Osteoblast (primary cell): ENCODE results near the gene NCF2. TPM values are rescaled to one million over a fixed set of nuclear protein-coding genes. Genes with fewer than 3 reads are reported as not detected.

Experiments
- DNase-seq: peaks from one replicate; pipeline ENCODE4 v3.0.0; 2011; ENCODE audit warnings: low spot score, mixed read lengths; ENCODE audit not compliant: insufficient read length; ENCODE audit errors: missing footprints
- H2AFZ ChIP-seq: 2 replicates; pipeline ENCODE4 v1.6.0; 2011; ENCODE audit warnings: mild to moderate bottlenecking, low read length
- H3K27ac ChIP-seq: 2 replicates; pipeline ENCODE4 v1.5.1; 2011; ENCODE audit warnings: mild to moderate bottlenecking, low read depth, low read length, moderate library complexity
- H3K27me3 ChIP-seq: 2 replicates; pipeline ENCODE4 v1.6.0; 2012; ENCODE audit warnings: mild to moderate bottlenecking, control low read depth, inconsistent platforms, low read length, moderate library complexity; ENCODE audit not compliant: insufficient read depth
- H3K36me3 ChIP-seq: 2 replicates; pipeline ENCODE4 v1.5.1; 2011; ENCODE audit warnings: mild to moderate bottlenecking, low read length, control low read depth, moderate library complexity; ENCODE audit not compliant: insufficient read depth
- H3K4me1 ChIP-seq: 2 replicates; pipeline ENCODE4 v1.5.1; 2011; ENCODE audit warnings: mild to moderate bottlenecking, low read length, control low read depth, moderate library complexity; ENCODE audit not compliant: insufficient read depth
- H3K4me2 ChIP-seq: 2 replicates; pipeline ENCODE4 v1.6.0; 2011; ENCODE audit warnings: mild to moderate bottlenecking, low read length; ENCODE audit not compliant: insufficient read depth
- H3K4me3 ChIP-seq: fragments of 200-600 bp; sonication (generic); 3 replicates; pipeline ENCODE4 v1.5.1; 2012; ENCODE audit warnings: mild to moderate bottlenecking, low read length, inconsistent platforms; ENCODE audit not compliant: insufficient read depth
- H3K79me2 ChIP-seq: 2 replicates; pipeline ENCODE4 v1.6.0; 2012; ENCODE audit warnings: mild to moderate bottlenecking, low read length, control low read depth, inconsistent platforms; ENCODE audit not compliant: insufficient read depth
- H3K9me3 ChIP-seq: 2 replicates; pipeline ENCODE4 v1.5.1; 2011; ENCODE audit warnings: low read depth, low read length, control low read depth
- H4K20me1 ChIP-seq: 2 replicates; pipeline ENCODE4 v1.6.0; 2012; ENCODE audit warnings: mild to moderate bottlenecking, low read length, control low read depth; ENCODE audit not compliant: insufficient read depth
- total RNA-seq: library from RNA; depleted of rRNA; stranded (reverse); fragments of >200 nt; gene quantifications from 2 replicates; pipeline ENCODE4 v1.2.3, GENCODE V29; 2012
- TF ChIP-seq, protein P1 (sequence below): IDR thresholded peaks from 2 replicates; pipeline ENCODE4 v1.5.1; 2011; ENCODE audit warnings: mild to moderate bottlenecking, low read depth, low read length, moderate library complexity; ENCODE audit errors: extremely low read depth

The NCF2 gene
- total RNA-seq, 1 donor, result 2.2 TPM

GRCh38 chr1:183514235-183514634 lies 76.0 kb downstream of the NCF2 start:
- H3K4me2 ChIP-seq, result no peak overlapping the region
- H3K27me3 ChIP-seq, result no peaks in the 10 kb centered on the region
- peaks cover 28% of the 10 kb centered on the region for H3K4me1 ChIP-seq
- H3K9me3 ChIP-seq, result no peaks in the 10 kb centered on the region
- H2AFZ ChIP-seq, result no peak overlapping the region
- peaks cover 3% of the 10 kb centered on the region for H4K20me1 ChIP-seq
- TF ChIP-seq, protein P1, sequence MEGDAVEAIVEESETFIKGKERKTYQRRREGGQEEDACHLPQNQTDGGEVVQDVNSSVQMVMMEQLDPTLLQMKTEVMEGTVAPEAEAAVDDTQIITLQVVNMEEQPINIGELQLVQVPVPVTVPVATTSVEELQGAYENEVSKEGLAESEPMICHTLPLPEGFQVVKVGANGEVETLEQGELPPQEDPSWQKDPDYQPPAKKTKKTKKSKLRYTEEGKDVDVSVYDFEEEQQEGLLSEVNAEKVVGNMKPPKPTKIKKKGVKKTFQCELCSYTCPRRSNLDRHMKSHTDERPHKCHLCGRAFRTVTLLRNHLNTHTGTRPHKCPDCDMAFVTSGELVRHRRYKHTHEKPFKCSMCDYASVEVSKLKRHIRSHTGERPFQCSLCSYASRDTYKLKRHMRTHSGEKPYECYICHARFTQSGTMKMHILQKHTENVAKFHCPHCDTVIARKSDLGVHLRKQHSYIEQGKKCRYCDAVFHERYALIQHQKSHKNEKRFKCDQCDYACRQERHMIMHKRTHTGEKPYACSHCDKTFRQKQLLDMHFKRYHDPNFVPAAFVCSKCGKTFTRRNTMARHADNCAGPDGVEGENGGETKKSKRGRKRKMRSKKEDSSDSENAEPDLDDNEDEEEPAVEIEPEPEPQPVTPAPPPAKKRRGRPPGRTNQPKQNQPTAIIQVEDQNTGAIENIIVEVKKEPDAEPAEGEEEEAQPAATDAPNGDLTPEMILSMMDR, result no peak
- H3K79me2 ChIP-seq, result peaks cover 33% of the 10 kb centered on the region
- peak overlapping the region; percentile 41 for H3K27ac ChIP-seq
- DNase-seq, result no peak
- H3K4me3 ChIP-seq, result no peak overlapping the region
- H3K36me3 ChIP-seq, result peaks cover 7% of the 10 kb centered on the region

- Histone ChIP-seq H3K9me3 (no peaks in the 10 kb centered on the region), H4K20me1 (peaks cover 7% of the 10 kb centered on the region), H3K27ac (no peak overlapping the region), H3K4me3 (no peak overlapping the region), H2AFZ (no peak overlapping the region), H3K4me1 (peaks cover 20% of the 10 kb centered on the region), H3K27me3 (no peaks in the 10 kb centered on the region), H3K36me3 (peaks cover under 1% of the 10 kb centered on the region), H3K79me2 (peaks cover 47% of the 10 kb centered on the region), H3K4me2 (no peak overlapping the region)
- TF ChIP-seq, protein P1, result no peak
- no peak for DNase-seq
Measured at GRCh38 chr1:183512450-183512849, 77.8 kb downstream of the NCF2 start.

DNA sequence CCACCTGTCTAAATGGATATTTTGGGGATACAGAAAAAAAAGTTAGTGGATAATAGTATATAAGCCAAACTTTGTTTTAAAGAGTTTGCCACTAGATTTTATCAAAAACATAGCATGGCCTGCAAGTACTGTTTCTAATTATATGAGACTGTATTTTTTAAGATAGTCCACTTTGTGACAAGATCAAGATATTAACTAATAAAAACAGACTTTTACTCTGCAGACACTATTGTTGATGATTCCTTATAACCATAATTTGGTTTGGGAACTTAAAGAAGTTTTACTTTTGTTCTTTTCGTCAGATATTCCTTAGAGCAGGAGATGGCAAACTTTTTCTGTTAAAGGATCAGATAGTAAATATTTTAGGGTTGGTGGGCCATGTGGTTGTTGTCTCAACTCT lies 81.6 kb downstream of the NCF2 start:
- no peak overlapping the region for H3K4me2 ChIP-seq
- H3K79me2 ChIP-seq, result peaks cover 69% of the 10 kb centered on the region

GRCh38 chr1:183506561-183506960 lies 83.7 kb downstream of the NCF2 start:
- Histone ChIP-seq H3K27ac (peak overlapping the region; percentile 14), H2AFZ (no peak overlapping the region), H3K27me3 (no peaks in the 10 kb centered on the region), H3K36me3 (no peaks in the 10 kb centered on the region), H3K9me3 (no peaks in the 10 kb centered on the region), H3K4me1 (peaks cover 14% of the 10 kb centered on the region), H4K20me1 (peaks cover 30% of the 10 kb centered on the region), H3K79me2 (peaks cover 80% of the 10 kb centered on the region), H3K4me3 (no peak overlapping the region), H3K4me2 (peak overlapping the region; percentile 28)
- peak; percentile 35 for DNase-seq
- TF ChIP-seq, protein P1, result no peak

More for the DNA sequence above, 81.6 kb downstream of the NCF2 start:
- no peak for DNase-seq
- no peaks in the 10 kb centered on the region for H3K9me3 ChIP-seq
- no peak overlapping the region for H3K27ac ChIP-seq
- peaks cover 24% of the 10 kb centered on the region for H4K20me1 ChIP-seq
- H3K36me3 ChIP-seq, result no peaks in the 10 kb centered on the region
- H3K4me3 ChIP-seq, result no peak overlapping the region
- TF ChIP-seq, protein P1, result no peak
- H3K27me3 ChIP-seq, result no peaks in the 10 kb centered on the region
- peaks cover 14% of the 10 kb centered on the region for H3K4me1 ChIP-seq
- no peak overlapping the region for H2AFZ ChIP-seq

Other genes with a start within 250 kb of the NCF2 start
- 2.5 and 5.6 TPM in 2 replicates for gene NMNAT2, start 172.1 kb downstream of the NCF2 start, total RNA-seq
- 25.0 TPM in 2 replicates for gene SMG7, start 118.0 kb downstream of the NCF2 start, total RNA-seq
- 156 and 157 TPM in 2 replicates for gene ARPC5, start 45.3 kb upstream of the NCF2 start, total RNA-seq
- gene APOBEC4, start 62.9 kb upstream of the NCF2 start, total RNA-seq, result under 0.01 TPM in 1 of 2 replicates, not detected in the other
- 24.6 and 25.3 TPM in 2 replicates for gene RGL1, start 214.7 kb upstream of the NCF2 start, total RNA-seq